Measurements from ENCODE around the gene BAIAP3.
A peak's percentile ranks its signal among the peaks of the same experiment; 100 is the strongest.

BAIAP3 gene

GRCh38 chr16:1299012-1299867 is 34.2 kb upstream of the BAIAP3 start:
- no peak for DNase-seq

- no peak for DNase-seq
Measured at GRCh38 chr16:1299868-1300203, 33.6 kb upstream of the BAIAP3 start.

- peak; percentile 51 to 66 (median 60) for DNase-seq
Measured at GRCh38 chr16:1300664-1301476, 32.6 kb upstream of the BAIAP3 start.

GRCh38 chr16:1301562-1301961 is 31.9 kb upstream of the BAIAP3 start:
- DNase-seq, result no peak

- no peak for DNase-seq
Measured at GRCh38 chr16:1305823-1306222, 27.6 kb upstream of the BAIAP3 start.

- no peak for DNase-seq
Measured at GRCh38 chr16:1306334-1306733, 27.1 kb upstream of the BAIAP3 start.

GRCh38 chr16:1308036-1308976 is 25.1 kb upstream of the BAIAP3 start:
- peak in 1 of 5 experiments; percentile 70 for DNase-seq

- peak; percentile 90 to 99 (median 94) for DNase-seq
Measured at GRCh38 chr16:1308977-1309885, 24.2 kb upstream of the BAIAP3 start, which contains the start of gene UBE2I. Gene UBE2I, plus strand, starts transcription at chr16:1309636. Its CDS starts 4,395 bp downstream, at chr16:1314031.

GRCh38 chr16:1309888-1310831 is 23.3 kb upstream of the BAIAP3 start:
- peak; percentile 39 to 69 (median 46) for DNase-seq

- peak in 1 of 5 experiments; percentile 68 for DNase-seq
Measured at GRCh38 chr16:1310832-1311200, 22.6 kb upstream of the BAIAP3 start.

- no peak for DNase-seq
Measured at GRCh38 chr16:1311212-1311737, 22.2 kb upstream of the BAIAP3 start.

- DNase-seq, result no peak
Measured at GRCh38 chr16:1311738-1312466, 21.5 kb upstream of the BAIAP3 start.

- DNase-seq, result no peak
Measured at GRCh38 chr16:1312467-1312816, 21.0 kb upstream of the BAIAP3 start.

GRCh38 chr16:1312903-1313302 is 20.5 kb upstream of the BAIAP3 start:
- DNase-seq, result no peak

- no peak for DNase-seq
Measured at GRCh38 chr16:1313721-1314369, 19.6 kb upstream of the BAIAP3 start.

- DNase-seq, result no peak
Measured at GRCh38 chr16:1314399-1315068, 18.9 kb upstream of the BAIAP3 start.

GRCh38 chr16:1315081-1316032 is 18.1 kb upstream of the BAIAP3 start:
- DNase-seq, result no peak

Data from T-helper 2 cell (primary cell).